HG03039 (cell line): ENCODE results near the gene AMOT.

Experiments
- ATAC-seq: cut with Tn5 transposase; IDR thresholded peaks from one replicate; pipeline ENCODE4 v1.9.1; 2021; ENCODE audit warnings: mild to moderate bottlenecking, moderate library complexity; ENCODE audit not compliant: unreplicated experiment

Gene AMOT

DNA sequence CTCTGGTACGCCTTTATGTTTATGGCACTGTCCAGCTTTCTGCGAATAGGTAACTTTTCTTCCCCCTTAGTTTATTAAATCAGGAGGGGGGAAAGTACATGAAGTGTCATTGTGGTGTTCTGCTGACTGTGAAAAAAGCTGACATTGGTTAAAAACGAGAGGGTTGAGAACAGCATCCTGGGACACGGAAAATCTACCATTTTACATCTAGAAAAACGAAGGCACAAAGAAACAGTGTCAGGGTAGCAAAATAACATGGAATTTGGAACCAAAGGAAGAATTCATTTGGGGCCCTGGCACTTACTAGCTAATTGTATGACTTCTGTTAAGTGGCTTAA, 1.2 kb upstream of the AMOT start:
- no peak for ATAC-seq

DNA sequence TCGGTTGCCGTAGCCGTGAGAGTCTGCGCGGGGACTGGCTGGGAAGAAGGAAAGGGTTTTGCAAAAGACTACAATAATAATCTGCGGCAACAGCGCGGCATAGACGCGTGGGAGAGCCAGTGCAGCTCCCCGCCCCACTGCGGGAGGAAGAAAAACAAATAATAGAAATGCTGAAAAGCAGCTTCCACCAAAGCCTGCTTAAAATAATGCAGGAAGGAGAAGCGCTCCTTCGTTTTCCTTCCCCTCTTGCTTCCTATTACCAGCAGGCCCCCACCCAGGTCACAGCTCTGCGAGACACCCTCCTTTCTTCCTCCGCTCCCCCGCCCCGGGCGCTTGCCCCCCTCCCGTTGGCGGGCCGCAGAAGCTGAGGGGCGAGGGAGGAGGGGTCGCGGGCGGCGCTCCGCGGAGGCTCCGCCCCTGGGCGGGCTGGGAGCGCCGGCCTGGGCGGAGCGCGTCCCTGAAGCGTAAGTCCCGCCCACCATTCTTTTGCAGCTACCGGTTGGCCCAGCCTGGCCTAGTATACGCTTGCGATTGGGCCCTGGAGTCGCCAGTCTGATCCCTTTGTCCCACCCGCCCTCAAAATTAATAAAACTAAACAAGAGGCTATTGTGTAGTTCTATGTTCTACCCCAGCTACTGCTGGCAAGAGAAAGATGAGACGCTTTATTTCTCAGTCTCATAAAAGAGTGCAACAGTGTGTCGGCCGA, 636 bp upstream of the AMOT start:
- peak; percentile 96 for ATAC-seq

DNA sequence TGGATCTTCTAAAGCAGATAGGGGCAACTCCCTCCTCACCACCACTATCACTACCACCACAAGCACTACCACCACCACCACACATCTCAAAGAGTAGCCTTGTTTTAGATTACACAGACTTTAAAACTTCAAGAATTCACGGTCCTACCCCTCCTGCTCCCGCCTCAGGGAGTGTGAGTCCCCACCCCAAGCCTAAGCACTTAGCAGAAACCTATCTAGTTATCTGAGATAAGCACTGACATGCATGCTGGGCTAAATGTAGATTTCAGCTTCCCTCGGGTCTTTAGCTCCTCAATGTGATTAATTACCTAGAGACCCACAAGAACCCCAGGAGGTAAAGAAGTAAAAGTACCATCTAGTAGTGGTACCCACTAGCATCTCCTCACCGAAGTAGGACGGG, 775 bp downstream of the AMOT start:
- ATAC-seq, result no peak

DNA sequence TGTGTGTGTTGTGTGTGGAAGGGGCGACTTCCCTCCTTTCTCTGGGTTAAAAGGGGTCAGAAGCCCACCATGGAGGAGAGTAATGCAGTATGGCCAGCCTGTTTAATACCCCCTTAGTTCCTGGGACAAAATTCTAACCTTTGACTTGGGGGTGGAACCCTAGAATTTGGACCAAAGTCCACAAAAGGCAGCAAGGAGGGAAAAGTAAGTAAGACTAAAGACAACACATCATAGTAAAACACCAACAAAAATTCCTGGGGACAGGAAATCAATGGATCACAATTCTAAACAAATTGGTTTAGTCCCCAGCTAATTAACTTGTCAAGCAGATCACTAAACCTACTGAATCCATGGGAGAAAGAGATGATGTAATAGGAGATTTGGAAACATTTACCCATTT, 3.1 kb downstream of the AMOT start:
- ATAC-seq, result no peak

DNA sequence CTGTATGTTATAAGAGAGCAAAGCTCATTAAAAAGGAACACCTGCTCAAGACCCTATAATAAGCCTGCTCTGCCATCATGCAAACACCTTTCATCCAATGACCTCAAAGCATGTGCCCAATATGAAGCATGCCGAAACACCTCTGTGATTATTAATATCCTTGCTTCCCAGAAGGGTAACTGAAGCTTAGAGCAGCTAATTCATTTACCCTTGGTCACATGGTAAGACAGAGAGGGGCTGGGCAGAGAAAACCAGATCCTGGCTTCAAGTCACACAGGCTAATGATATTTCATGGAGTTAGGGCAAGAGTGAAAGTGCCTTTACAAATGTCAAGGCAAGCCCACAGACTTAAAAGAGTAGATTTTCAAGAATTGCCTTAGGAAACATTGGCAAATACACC, 5.6 kb downstream of the AMOT start:
- ATAC-seq, result no peak

DNA sequence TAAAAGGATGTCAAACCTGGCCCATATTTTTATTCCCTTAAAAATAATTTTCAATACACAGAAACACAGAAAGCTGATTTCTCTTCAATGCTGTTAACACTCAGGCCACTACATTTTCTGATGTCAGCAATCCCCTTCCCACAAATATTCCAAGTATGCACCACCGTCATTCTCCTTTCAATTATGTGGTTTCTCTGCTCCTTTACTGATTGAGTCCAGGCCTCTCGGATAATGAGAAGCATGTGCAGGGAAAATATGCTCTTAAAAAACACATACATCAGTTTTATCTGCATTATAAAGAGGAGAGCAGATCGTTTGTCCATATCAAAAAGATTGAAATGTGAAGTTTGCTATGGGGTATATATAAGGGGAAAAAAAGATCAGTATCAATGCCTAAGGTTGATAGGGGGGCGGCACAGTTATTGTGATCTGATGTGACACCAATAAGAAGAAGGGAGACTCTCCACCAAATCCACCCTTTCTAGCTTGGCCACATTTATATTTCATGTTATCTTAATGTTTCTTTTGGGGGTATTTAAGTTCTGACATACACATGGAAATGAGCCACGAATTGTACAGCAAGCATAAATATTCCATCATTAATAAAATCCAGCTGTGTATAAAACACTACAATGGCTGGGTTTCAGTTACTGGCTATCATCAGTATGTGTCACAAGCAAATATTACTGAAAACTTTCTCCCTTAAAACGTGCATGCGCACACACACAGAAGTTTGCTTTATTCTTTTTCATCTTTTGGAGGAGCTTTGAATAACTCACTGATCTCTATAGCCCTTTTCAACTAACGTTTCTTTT, 6.4 kb downstream of the AMOT start:
- no peak for ATAC-seq

DNA sequence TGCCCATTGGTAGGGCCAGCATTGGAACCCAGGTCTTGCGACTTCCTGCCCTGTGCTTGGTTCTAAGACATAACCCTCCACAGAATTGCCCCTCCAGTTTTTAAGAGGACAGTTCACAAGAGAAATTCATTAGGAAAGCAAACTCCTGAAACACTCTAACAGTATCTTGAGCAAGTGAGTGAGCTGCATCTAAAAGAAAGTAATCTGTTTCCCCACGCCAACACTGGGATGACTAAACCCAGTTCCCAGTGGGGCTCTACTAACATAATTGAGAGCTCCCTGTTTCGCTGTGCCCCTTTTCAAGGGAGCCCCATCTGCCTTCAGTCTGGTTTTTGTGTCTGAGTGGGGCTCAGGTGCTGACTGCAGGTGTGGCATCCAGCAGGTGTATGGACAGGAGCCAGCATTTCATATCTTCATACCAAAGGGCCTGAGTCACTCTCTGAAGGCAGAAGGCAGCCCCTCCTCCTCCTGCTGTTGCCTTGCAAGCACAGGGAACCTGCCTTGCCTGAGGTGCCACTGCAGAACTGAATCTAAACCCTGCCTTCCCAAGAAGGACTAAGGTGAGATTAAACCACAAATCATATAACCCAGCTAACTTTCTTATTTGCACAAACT, 8.0 kb downstream of the AMOT start:
- ATAC-seq, result no peak

DNA sequence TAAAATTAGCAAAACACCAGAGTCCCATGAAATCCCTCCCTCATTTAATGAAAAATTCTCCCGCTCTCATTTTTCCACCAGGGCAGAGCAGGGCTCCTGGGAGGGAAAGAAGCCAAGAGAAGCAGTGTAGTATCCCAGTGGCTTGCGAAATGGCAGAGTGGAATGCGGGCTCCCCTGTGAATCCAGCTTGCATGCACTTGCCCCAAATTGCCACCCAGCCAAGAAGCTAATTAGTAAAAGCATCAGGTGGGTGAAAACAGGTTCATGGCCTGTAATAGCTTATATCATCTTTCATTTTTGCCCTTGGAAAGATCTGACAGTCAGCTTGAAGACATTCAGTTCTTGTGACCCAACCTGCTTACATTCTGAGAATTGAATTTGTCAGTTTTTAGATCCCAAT, 10.1 kb downstream of the AMOT start:
- ATAC-seq, result no peak

DNA sequence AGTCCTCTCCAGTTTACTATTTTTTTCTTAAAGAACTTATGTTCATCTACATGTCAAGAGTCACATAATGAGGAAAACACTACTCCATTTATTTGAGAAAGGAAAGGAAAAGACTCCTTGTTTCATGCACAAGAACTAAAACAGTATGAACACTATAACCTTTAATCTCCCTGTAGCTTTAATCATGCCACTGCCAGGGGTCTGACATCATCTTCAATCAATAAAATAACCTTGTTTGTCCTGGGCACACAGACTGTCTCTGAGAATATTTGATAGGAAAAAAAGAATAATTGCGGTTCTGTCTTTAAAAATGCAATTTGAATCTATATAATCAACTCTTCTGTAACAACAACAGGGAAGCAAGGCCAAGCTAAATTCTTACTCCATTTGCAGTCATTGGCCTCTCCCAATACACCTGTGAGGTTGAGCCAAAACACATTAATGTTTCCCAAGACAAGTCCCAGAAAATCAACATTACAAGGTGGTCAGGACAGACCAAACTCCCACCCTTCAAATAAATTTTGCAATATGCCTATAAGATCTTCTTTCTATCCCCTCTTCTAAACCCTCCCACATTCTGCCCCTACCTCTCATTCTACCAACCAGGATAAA, 13.2 kb downstream of the AMOT start:
- ATAC-seq, result no peak

DNA sequence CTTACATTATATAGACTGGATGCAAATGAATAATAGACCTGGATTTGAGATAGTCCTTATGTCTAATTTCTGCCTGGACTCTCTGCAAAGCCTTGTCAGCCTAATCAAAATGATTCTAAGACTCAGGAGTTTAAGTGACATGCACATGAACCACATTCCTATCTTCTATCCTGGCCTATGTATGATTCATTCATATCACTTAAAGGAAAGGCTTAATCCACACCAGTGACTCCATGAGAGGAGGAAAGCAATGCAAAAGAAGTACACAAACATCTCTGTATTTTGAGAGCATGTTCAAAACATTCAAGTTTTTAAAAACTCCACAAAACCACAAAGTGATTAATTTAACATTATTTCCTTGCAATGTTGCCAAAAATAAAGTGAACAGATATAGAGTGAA, 14.6 kb downstream of the AMOT start:
- no peak for ATAC-seq

DNA sequence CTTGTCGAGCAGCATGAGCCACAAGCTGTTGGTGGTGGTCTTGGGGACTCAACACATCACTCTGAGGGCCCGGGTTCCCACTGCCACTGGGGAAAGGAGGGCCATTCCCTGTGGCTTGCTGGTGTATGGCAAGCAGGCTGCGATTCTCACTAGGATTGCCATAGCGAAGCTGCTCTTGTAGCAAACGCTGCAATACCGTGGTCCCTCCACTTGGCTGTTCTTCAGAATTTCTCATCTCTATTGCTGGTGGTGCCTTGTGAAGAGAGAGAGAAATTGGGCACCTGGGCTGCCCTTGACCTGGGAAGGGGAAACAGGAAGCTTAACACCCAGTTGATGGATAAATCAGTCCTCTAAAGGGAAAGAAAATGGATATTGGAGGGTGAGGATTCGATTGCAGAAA, 17.7 kb downstream of the AMOT start:
- ATAC-seq, result no peak

DNA sequence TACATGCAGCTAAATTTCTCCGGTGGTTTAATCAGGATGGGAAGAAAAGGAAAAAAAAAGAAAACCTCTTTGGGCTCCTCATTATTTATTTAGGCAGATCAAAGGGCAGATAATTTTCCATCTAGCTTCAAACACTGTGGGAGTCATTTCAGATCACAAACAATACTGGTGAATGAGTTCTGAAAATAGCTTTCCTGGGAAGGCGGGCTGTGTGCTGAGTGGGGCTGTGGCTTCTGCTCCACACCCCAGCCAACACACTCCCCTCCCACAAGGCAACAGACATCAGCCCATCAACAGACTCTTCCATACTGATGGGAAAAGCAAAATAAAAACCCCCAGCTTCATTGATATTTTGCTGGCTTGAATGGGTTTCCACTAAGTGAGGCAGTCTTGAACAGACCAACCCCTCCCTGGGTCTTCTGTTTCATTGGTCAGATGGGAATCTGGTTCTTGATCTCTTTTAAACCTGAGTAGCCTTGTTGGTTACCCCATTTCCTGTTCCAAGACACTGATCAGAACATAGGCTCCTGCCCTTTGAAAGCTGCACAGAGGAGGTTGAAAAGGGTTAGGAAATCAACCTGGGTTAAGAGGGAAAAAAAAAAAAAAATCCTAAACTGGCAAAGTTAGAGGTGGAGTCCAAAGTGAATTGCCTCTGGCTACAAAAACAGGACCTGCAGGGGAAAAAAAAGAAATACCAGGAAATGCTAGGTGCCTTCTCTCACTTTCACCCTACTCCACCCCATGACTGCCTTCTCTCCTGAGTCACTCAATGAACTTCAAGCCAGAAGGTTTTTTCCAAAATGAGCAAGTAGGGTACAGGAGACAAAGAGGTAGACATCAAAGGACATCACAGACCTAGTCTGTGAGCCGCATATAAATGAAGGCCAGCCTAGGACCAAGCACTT, 20.0 kb downstream of the AMOT start:
- ATAC-seq, result no peak

DNA sequence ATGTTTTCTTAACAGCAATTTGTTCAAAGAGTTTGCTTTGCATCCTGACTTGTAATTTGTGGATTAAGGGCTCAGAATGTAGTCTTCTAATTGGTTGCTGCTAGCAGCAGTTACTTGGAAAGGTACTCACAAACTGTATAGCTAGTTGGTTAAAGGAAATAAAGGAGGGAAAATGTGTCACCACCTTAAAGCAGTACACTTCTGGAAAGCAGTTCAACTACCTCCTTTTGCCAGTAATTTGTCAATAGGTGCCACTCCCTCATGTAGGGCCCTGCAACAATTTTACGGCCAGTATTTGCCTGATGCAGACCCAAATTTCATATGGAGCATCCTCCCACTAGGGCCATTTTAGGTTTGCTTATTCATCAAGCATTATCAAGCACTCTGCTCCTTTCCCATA, 20.8 kb downstream of the AMOT start:
- ATAC-seq, result no peak

DNA sequence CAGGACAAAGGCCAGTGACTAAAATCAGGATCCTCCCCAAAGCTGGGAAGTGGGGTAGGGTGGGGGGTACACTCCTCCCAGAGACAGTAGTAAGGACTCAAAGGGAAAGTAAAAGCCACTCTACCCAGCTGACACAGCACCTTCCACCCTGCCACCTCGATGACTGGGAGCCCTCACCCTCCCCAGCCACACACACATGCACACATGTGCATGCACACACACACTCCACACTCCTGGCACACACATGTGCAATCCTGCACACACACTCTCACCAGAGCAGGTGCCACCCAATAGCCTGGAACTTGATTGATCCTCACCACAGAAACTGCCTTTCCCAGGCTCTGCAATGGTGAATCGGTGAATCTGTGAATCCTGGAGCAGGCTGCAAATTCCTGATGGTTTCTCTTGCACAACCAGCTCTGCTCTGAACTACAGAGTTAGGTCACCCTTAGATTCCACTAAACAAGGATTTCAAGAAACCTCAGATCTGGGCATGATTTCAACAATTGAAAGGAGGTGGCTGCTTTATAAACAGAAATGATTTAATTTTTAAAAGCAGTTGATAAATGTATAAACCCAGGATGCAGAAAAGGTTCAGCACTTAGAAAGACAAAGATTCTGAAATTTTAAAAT, 21.5 kb downstream of the AMOT start:
- no peak for ATAC-seq

DNA sequence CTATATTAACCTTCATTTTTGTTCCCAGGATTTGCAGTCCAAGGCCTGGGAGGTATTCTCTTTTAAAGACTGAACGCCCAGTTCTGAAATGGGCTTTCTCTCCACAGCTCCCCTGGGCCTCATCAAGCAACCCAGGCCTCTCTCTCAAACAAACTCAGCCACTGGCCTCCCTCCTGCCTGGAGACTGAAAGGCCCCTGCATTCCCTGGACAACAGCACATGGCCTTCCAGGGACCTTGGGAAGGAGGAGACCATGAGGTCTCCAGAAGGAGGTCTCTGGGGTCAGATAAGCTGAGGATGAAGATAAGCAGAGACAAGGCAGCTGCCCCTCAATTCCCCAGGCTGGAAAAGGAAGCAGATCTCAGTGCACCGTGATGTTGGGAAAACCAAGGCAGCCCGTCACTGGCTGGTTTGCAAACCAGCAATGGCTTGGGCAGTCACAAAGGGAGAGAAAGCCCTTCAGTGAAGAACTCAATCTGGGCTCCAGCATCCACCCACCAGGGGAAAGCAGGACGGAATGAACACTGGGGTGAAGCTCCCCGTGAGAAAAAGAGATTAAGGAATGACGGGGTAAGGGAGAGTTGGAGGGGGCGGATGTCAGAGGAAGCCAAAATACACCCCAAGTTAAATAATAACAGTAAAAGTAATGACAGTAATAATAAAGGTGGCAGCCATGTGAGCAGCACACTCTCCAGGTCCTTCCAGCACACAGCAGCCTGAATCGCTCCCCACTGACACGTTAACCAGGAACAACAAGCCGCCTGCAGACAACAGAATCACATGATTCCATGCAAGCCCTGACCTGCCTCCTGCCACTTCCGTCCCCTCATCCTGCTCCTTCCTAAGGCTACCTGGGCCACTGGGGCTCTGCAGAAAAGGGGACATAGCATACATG, 22.3 kb downstream of the AMOT start:
- ATAC-seq, result no peak

DNA sequence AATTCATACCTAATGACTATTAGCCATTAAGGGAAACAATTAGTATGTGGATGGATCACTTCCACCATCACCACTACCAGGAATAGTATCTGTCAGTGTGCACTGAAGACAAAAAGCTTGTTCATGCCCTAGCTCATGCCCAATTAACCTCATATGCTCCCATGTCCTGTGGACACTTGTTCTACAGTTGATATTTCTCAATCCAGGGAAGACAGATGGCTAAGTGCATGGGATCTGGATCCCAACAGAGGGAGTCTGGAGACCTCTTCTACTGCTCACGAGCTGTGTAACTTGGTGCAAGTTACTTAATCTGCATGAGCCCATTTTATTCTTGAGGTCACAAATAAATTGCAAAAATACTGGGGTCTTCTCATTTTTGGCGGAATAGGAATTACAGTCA, 23.7 kb downstream of the AMOT start:
- ATAC-seq, result no peak

DNA sequence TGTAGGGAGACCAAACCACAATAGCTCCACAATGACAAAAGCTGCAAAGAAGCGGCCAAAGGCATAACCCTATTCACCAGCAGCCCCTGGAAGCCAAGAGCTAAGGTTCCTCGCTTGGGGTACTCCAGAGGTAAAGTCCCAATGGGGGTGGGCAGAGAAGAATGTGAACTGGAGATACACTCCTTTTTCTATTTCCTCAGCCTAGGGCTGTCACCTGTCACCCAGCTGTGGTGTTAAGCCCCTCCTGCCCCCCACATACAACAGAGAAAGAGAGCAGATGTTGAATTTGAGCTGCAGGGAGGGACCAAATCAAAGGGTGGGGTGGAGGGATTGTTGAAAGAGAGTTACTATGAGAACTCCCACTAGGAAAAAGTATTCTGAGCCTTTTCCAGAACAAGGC, 26.1 kb downstream of the AMOT start:
- no peak for ATAC-seq

DNA sequence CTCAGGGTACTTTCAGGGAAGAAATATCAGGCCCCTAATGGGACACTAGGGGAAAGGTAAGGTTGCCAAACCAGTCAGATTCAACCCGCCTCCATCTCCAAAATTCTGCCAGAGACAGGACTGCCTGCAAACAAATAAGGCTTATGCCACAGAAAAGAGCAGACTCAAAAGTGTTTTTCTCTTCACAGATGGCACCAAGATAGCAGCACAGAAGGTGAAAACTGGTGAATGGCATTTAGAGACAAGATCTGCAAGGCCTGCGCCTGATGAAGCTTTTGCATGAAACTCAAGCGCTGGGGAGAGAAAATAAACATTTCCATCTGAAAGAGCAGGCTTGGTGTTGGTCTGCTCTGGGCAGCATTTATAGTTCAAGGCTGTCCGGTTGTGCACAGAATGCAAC, 27.9 kb downstream of the AMOT start:
- ATAC-seq, result no peak

DNA sequence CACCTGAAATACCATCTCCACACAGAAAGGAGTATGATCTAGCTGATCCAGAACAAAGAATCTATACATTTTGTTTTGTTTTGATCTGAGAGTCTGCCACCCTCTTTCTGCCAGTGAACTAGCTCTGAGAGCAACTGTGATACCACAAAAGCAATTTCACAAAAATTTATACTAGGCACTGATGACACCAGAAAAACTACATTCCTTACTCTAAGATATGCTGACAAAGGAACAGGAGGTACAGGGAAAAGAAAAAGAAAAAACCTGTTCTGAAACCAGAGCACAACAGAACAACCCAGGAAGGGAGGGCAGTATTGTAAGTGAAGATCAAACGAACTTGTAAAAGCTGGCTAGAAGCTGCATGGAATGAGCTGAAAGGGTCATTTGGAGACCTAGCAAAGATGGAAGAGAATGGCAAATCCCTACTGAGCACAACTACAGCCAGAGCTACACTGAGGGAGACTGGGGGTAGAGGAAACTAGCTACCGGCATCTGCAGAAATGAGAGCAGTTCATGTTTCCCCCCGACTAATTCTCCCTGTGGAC, 31.9 kb downstream of the AMOT start:
- no peak for ATAC-seq
